ENCODE results near the gene ZNF431. TPM values are rescaled to one million over a fixed set of nuclear protein-coding genes. Genes with fewer than 3 reads are reported as not detected.

The ZNF431 gene
- total and polyA plus RNA-seq, 2 donors (not counting 3 experiments of a cell fraction or from before 2014, with no cell fraction given): 3.5 to 12.0 TPM

DNA sequence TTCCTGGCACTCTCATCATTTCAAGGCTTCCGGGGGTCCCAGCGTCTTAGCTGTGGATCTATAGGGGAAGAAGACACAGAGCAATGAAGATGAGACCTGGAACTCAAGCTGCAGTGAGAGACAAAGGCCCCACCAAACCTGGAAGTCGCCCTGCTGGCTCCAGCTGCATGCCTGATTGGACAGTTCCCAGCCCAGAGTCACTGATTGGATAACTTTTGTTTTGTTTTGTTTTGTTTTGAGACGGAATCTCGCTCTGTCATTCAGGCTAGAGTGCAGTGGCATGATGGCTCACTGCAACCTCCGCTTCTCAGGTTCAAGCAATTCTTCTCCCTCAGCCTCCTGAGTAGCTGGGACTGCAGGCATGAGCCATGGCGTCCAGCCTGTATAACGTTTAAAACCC, 6.4 kb upstream of the ZNF431 start:
- no peaks in the 10 kb centered on the region for H3K9me3 ChIP-seq (replicated peaks; ENCODE audit: control insufficient read depth, insufficient read depth, low read length)
- BruUV-seq (replicated peaks): no TSS peak
- H3K27me3 ChIP-seq (ENCODE audit: control insufficient read depth in 2 of 2, insufficient read depth in 2 of 2, low read length in 2 of 2): no peaks in the 10 kb centered on the region
- no peak for FAIRE-seq
- ChIA-PET POLR2A (no interaction called here), CTCF (no interaction called here)
- H4K20me1 ChIP-seq (replicated peaks; ENCODE audit: control insufficient read depth, extremely low read depth, insufficient read depth, low read length): no peaks in the 10 kb centered on the region
- no peaks in the 10 kb centered on the region for H3K36me3 ChIP-seq (ENCODE audit: control insufficient read depth in 2 of 2, extremely low read depth in 1 of 2, insufficient read depth in 2 of 2, low read length in 2 of 2)
- H3K4me1 ChIP-seq (ENCODE audit: control insufficient read depth, extremely low read depth, insufficient read depth, low read length): no peaks in the 10 kb centered on the region
- no peak overlapping the region for H3K4me2 ChIP-seq (ENCODE audit: insufficient read depth, low read length)
- H3K9ac ChIP-seq (replicated peaks; ENCODE audit: extremely low read depth, insufficient read depth, low read length): no peak overlapping the region
- H3K4me3 ChIP-seq (replicated peaks in 1 of 3; ENCODE audit: insufficient read depth in 1 of 3, low read depth in 1 of 3, low read length in 3 of 3): no peak overlapping the region
- dilution Hi-C loops (cut with MboI; ENCODE audit: extremely low pct_ligation_motif_present, low sequenced_read_pairs) (no loop called here), intact Hi-C loops (cut with micrococcal nuclease) (no loop called here)
- DNase-seq (ENCODE audit: low read depth, low spot score): no peak
- no peaks in the 10 kb centered on the region for H3K9me1 ChIP-seq (replicated peaks; ENCODE audit: control insufficient read depth, extremely low read depth, insufficient read depth, low read length)
- no peak overlapping the region for H3K27ac ChIP-seq (ENCODE audit: insufficient read depth, low read depth, low read length)
- TF ChIP-seq FOS (IDR thresholded peaks at IDR 0.05; ENCODE audit: borderline replicate concordance, insufficient read depth, low read length) (no peak), POLR2A (IDR thresholded peaks at IDR 0.05; ENCODE audit: low read depth, low read length) (no peak), GATA2 (IDR thresholded peaks at IDR 0.05; ENCODE audit: insufficient read depth, insufficient read length, low read depth, low read length) (no peak), JUN (IDR thresholded peaks at IDR 0.05; ENCODE audit: borderline replicate concordance, insufficient read depth, insufficient read length, low read depth) (no peak), EZH2 (IDR thresholded peaks at IDR 0.05; ENCODE audit: borderline replicate concordance, low read depth, low read length, severe bottlenecking) (no peak), MYC (IDR thresholded peaks at IDR 0.05; ENCODE audit: low read depth, low read length) (no peak)
- TF ChIP-seq, protein P1, sequence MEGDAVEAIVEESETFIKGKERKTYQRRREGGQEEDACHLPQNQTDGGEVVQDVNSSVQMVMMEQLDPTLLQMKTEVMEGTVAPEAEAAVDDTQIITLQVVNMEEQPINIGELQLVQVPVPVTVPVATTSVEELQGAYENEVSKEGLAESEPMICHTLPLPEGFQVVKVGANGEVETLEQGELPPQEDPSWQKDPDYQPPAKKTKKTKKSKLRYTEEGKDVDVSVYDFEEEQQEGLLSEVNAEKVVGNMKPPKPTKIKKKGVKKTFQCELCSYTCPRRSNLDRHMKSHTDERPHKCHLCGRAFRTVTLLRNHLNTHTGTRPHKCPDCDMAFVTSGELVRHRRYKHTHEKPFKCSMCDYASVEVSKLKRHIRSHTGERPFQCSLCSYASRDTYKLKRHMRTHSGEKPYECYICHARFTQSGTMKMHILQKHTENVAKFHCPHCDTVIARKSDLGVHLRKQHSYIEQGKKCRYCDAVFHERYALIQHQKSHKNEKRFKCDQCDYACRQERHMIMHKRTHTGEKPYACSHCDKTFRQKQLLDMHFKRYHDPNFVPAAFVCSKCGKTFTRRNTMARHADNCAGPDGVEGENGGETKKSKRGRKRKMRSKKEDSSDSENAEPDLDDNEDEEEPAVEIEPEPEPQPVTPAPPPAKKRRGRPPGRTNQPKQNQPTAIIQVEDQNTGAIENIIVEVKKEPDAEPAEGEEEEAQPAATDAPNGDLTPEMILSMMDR (IDR thresholded peaks at IDR 0.05; ENCODE audit: extremely low read depth in 1 of 2, insufficient read depth in 1 of 2, low read depth in 1 of 2, low read length in 2 of 2): no peak
- H2AFZ ChIP-seq (ENCODE audit: low read depth, low read length): no peak overlapping the region
- no peaks in the 10 kb centered on the region for H3K79me2 ChIP-seq (ENCODE audit: control insufficient read depth, insufficient read depth, low read length)

- POLR2A ChIA-PET: no interaction called here
- CTCF ChIA-PET: no interaction called here
- peaks cover 5% of the 10 kb centered on the region for H3K4me1 ChIP-seq (ENCODE audit: control insufficient read depth, extremely low read depth, insufficient read depth, low read length)
- H3K27me3 ChIP-seq (ENCODE audit: control insufficient read depth in 2 of 2, insufficient read depth in 2 of 2, low read length in 2 of 2): no peaks in the 10 kb centered on the region
- H3K36me3 ChIP-seq (ENCODE audit: control insufficient read depth in 2 of 2, extremely low read depth in 1 of 2, insufficient read depth in 2 of 2, low read length in 2 of 2): no peaks in the 10 kb centered on the region
- no peak overlapping the region for H2AFZ ChIP-seq (ENCODE audit: low read depth, low read length)
- no peak overlapping the region for H3K27ac ChIP-seq (ENCODE audit: insufficient read depth, low read depth, low read length)
- H4K20me1 ChIP-seq (replicated peaks; ENCODE audit: control insufficient read depth, extremely low read depth, insufficient read depth, low read length): no peaks in the 10 kb centered on the region
- TF ChIP-seq EZH2 (IDR thresholded peaks at IDR 0.05; ENCODE audit: borderline replicate concordance, low read depth, low read length, severe bottlenecking) (no peak), MYC (IDR thresholded peaks at IDR 0.05; ENCODE audit: low read depth, low read length) (no peak), POLR2A (IDR thresholded peaks at IDR 0.05; ENCODE audit: low read depth, low read length) (no peak), GATA2 (IDR thresholded peaks at IDR 0.05; ENCODE audit: insufficient read depth, insufficient read length, low read depth, low read length) (no peak), FOS (IDR thresholded peaks at IDR 0.05; ENCODE audit: borderline replicate concordance, insufficient read depth, low read length) (no peak), POLR2AphosphoS5 (IDR thresholded peaks at IDR 0.05; ENCODE audit: insufficient read depth, low read depth, low read length) (no peak)
- TF ChIP-seq, protein P1 (IDR thresholded peaks at IDR 0.05; ENCODE audit: extremely low read depth in 1 of 2, insufficient read depth in 1 of 2, low read depth in 1 of 2, low read length in 2 of 2): no peak
- H3K79me2 ChIP-seq (ENCODE audit: control insufficient read depth, insufficient read depth, low read length): peaks cover 11% of the 10 kb centered on the region
- H3K4me3 ChIP-seq (replicated peaks in 1 of 3; ENCODE audit: insufficient read depth in 1 of 3, low read depth in 1 of 3, low read length in 3 of 3): no peak overlapping the region
- DNase-seq (ENCODE audit: low read depth, low spot score) (no peak), FAIRE-seq (no peak)
- BruUV-seq (replicated peaks): no TSS peak
- dilution Hi-C loops (cut with MboI; ENCODE audit: extremely low pct_ligation_motif_present, low sequenced_read_pairs): no loop called here
- no peak overlapping the region for H3K9ac ChIP-seq (replicated peaks; ENCODE audit: extremely low read depth, insufficient read depth, low read length)
- H3K9me1 ChIP-seq (replicated peaks; ENCODE audit: control insufficient read depth, extremely low read depth, insufficient read depth, low read length): no peaks in the 10 kb centered on the region
- intact Hi-C loops (cut with micrococcal nuclease): no loop called here
- no peak overlapping the region for H3K4me2 ChIP-seq (ENCODE audit: insufficient read depth, low read length)
- H3K9me3 ChIP-seq (replicated peaks; ENCODE audit: control insufficient read depth, insufficient read depth, low read length): no peaks in the 10 kb centered on the region
Measured at GRCh38 chr19:21138130-21138529, 3.7 kb upstream of the ZNF431 start.

Data from endothelial cell of umbilical vein (primary cell).